Karpas-422 (cell line): ENCODE results near the gene DOK7. TPM values are rescaled to one million over a fixed set of nuclear protein-coding genes. Genes with fewer than 3 reads are reported as not detected.

Experiments used
- DNase-seq: peaks from one replicate; pipeline ENCODE4 v3.0.0-alpha.2; 2015
- H2AFZ ChIP-seq: fragments of 200-600 bp; sonication (generic); 2 replicates; pipeline ENCODE4 v1.6.1; 2014; ENCODE audit warnings: antibody characterized with exemption, low read length, mixed read lengths
- H3K27ac ChIP-seq: fragments of 200-600 bp; sonication (generic); 2 replicates; pipeline ENCODE4 v1.5.1; 2014; ENCODE audit warnings: mild to moderate bottlenecking, low read length, moderate library complexity
- H3K27me3 ChIP-seq: fragments of 200-600 bp; sonication (generic); 2 replicates; pipeline ENCODE4 v1.6.1; 2014; ENCODE audit warnings: low read length, mixed read lengths
- H3K36me3 ChIP-seq: fragments of 200-600 bp; sonication (generic); 2 replicates; pipeline ENCODE4 v1.6.1; 2014; ENCODE audit warnings: low read length, mixed read lengths; ENCODE audit not compliant: insufficient read depth
- H3K4me1 ChIP-seq: fragments of 200-600 bp; sonication (generic); 2 replicates; pipeline ENCODE4 v1.6.1; 2014; ENCODE audit warnings: mild to moderate bottlenecking, low read length, mixed read lengths
- H3K4me2 ChIP-seq: fragments of 200-600 bp; sonication (generic); 2 replicates; pipeline ENCODE4 v1.6.1; 2014; ENCODE audit warnings: low read length, low read depth, mild to moderate bottlenecking; ENCODE audit not compliant: poor library complexity, severe bottlenecking
- H3K4me3 ChIP-seq: fragments of 200-600 bp; sonication (generic); 2 replicates; pipeline ENCODE4 v1.5.1; 2014; ENCODE audit warnings: mild to moderate bottlenecking, antibody characterized with exemption, low read length, mixed read lengths
- H3K79me2 ChIP-seq: fragments of 200-600 bp; sonication (generic); 2 replicates; pipeline ENCODE4 v1.6.1; 2014; ENCODE audit warnings: mild to moderate bottlenecking, low read length, mixed read lengths
- H3K9ac ChIP-seq: fragments of 200-600 bp; sonication (generic); 2 replicates; pipeline ENCODE4 v1.6.0; 2014; ENCODE audit warnings: low read length
- H3K9me2 ChIP-seq: fragments of 200-600 bp; sonication (generic), shearing (Covaris generic); replicated peaks from 2 replicates; pipeline ENCODE4 v1.6.0; 2014; ENCODE audit warnings: mild to moderate bottlenecking, low read length, moderate library complexity; ENCODE audit not compliant: insufficient read depth
- H3K9me3 ChIP-seq: fragments of 300-700, 200-600 bp; sonication (generic); 2 replicates; pipeline ENCODE4 v1.6.1; 2014; ENCODE audit warnings: low read length, mixed read lengths
- H4K20me1 ChIP-seq: fragments of 200-600 bp; sonication (generic); 2 replicates; pipeline ENCODE4 v1.6.1; 2014; ENCODE audit warnings: mild to moderate bottlenecking, antibody characterized with exemption, low read length, low read depth; ENCODE audit not compliant: insufficient read depth
- total RNA-seq: library from RNA; depleted of rRNA; stranded (reverse); fragments of >200 nt; shearing (Covaris generic); gene quantifications from 2 replicates; pipeline ENCODE4 v1.2.3, GENCODE V29; 2014; ENCODE audit warnings: low replicate concordance

Gene DOK7
- total RNA-seq, 1 experiment from 2014 or later: 1.6 TPM

DNA sequence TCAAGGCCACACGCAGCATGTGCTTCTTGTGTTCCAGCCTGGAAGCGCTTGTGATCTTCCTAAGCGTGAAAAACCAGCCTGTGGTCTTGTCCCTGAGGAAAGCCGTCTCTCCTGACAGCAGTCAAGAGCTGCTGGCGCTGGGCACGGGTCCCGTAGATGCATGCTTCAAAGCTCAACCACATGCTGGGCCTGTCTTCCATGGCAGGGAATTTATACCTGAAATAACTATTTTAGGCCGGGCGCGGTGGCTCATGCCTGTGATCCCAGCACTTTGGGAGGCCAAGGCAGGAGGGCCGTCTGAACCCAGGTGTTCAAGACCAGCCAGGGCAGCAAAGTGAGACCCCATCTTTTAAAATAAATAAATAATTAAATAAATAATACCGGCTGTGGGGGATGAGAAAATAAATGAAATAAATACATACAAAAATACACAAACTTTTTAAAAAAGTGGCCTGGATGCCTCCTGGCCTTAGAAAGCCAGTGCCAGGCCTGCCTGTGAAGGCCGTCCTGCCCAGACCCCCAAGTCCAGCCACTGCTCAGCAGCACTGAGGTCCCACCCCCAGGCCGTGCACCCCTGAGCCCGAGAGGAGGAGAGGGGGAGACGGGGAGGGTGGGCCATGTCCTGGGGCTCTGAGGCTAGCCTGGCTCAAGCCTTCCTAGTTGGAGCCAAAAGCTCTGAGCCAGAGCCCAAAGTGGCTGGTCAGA, 58.7 kb downstream of the DOK7 start:
- Histone ChIP-seq H3K9ac (no peak overlapping the region), H2AFZ (no peak overlapping the region), H3K4me3 (no peak overlapping the region), H3K27ac (no peak overlapping the region), H3K9me2 (no peaks in the 10 kb centered on the region), H3K4me2 (no peak overlapping the region), H4K20me1 (0 out of 2 replicates have a peak, but pooled peaks cover 3% of the 10 kb centered on the region), H3K79me2 (peaks cover 3% of the 10 kb centered on the region; the same call in 1 of the 2 replicates), H3K9me3 (no peaks in the 10 kb centered on the region), H3K27me3 (no peaks in the 10 kb centered on the region), H3K36me3 (no peaks in the 10 kb centered on the region), H3K4me1 (no peaks in the 10 kb centered on the region)
- DNase-seq: no peak

DNA sequence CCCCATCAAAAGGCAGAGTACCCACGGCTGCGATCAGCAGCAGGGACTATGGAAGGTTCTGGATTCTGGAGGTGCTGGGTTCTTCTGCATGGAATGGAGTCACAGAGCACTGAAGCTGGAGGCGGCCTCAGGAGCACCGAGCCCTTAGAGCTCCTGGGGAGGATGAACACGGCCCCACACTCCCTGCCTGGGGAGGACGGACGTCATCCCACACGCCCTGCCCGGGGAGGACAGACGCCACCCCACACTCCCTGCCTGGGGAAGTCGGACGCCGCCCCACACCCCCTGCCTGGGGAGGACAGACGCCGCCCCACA, 59.2 kb downstream of the DOK7 start:
- Histone ChIP-seq H3K4me3 (no peak overlapping the region), H3K9ac (no peak overlapping the region), H3K36me3 (no peaks in the 10 kb centered on the region), H3K79me2 (peaks cover 6% of the 10 kb centered on the region), H3K27ac (no peak overlapping the region), H3K4me2 (no peak overlapping the region), H3K4me1 (no peaks in the 10 kb centered on the region; the same call in 1 of the 2 replicates), H3K27me3 (no peaks in the 10 kb centered on the region), H3K9me2 (no peaks in the 10 kb centered on the region), H3K9me3 (no peaks in the 10 kb centered on the region), H2AFZ (no peak overlapping the region), H4K20me1 (0 out of 2 replicates have a peak, but pooled peaks cover 8% of the 10 kb centered on the region)
- DNase-seq: no peak

DNA sequence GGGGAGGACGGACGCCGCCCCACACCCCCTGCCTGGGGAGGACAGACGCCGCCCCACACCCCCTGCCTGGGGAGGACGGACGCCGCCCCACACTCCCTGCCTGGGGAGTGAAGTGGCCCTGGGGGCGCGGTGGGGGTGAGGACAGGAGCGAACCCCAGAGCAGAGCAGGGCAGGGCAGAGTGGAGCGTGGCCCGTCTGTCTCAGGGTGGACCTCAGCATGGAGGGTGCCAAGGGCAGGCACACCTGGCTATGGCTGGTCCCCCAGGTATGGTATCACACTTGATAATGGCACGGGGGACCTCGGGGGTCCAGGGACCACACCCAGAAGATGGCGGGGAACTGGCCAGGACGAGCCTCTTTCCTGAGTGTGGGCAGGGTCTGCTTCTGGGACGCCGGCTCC, 59.5 kb downstream of the DOK7 start:
- Histone ChIP-seq H4K20me1 (0 out of 2 replicates have a peak, but pooled peaks cover 10% of the 10 kb centered on the region), H3K9me2 (no peaks in the 10 kb centered on the region), H3K79me2 (peaks cover 10% of the 10 kb centered on the region), H3K27me3 (no peaks in the 10 kb centered on the region), H3K27ac (no peak overlapping the region), H3K4me2 (no peak overlapping the region), H3K4me1 (peaks cover 3% of the 10 kb centered on the region), H3K9me3 (no peaks in the 10 kb centered on the region), H3K9ac (no peak overlapping the region), H3K4me3 (no peak overlapping the region), H3K36me3 (no peaks in the 10 kb centered on the region), H2AFZ (no peak overlapping the region)
- no peak for DNase-seq

DNA sequence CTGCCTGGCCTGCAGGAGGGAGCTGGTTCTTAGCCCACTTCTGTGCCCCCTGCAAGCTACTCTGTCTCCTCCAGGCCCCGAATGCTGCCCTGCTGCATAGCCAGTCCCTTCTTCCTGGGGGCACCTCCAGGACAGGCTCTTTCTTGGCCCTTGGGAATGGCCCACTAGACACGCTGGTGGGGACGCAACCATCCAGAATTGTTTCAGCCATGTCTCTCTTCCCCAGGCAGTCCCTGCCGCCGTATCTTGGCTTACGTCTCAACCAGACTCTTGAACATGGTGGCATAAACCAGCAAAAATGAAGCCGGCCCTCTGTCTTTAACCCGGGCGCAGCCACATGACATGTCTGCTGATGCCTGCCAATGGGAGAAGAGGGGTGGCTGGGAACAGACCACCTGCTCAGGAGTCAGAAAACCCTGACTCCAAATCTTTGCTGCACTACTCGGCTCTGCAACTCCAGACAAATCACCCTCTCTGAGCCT, 60.1 kb downstream of the DOK7 start:
- Histone ChIP-seq H3K36me3 (no peaks in the 10 kb centered on the region), H3K4me1 (peaks cover 9% of the 10 kb centered on the region), H3K27ac (no peak overlapping the region), H3K79me2 (peaks cover 15% of the 10 kb centered on the region), H3K9ac (no peak overlapping the region), H4K20me1 (0 out of 2 replicates have a peak, but pooled peaks cover 10% of the 10 kb centered on the region), H3K9me3 (no peaks in the 10 kb centered on the region), H2AFZ (no peak overlapping the region), H3K9me2 (no peaks in the 10 kb centered on the region), H3K4me3 (no peak overlapping the region), H3K4me2 (no peak overlapping the region), H3K27me3 (no peaks in the 10 kb centered on the region)
- no peak for DNase-seq

DNA sequence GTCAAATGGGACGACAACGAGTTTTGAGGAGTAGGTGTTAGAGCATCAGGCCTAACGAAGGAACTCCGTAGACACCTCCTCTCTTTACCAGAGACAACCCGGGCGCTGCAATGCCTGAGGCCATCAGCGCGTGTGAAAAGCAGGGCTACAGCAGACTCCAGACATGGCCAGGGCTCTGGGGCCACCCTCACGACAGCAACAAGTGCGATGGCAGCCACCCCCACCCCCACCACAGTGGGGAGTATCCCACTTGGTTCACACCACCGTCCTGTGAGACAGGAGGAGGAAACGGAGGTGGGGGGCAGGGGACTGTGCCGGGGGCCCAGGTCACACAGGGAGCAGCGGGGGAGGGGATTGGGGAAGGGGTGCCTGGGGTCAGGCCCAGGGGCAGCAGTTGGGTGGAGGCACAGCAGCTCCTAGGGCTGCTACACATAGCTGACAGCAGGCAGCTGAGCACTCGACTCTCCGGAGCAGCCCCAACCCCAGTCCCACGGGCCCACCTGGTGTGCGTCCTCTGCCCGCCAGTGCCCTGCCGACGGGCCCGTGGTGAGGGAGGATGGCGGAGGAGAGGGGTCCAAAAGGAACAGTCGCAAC, 60.6 kb downstream of the DOK7 start:
- Histone ChIP-seq H3K4me3 (no peak overlapping the region), H3K36me3 (no peaks in the 10 kb centered on the region), H3K9me2 (no peaks in the 10 kb centered on the region), H3K9ac (no peak overlapping the region), H3K27ac (no peak overlapping the region), H2AFZ (no peak overlapping the region), H4K20me1 (0 out of 2 replicates have a peak, but pooled peaks cover 10% of the 10 kb centered on the region), H3K4me2 (no peak overlapping the region), H3K9me3 (no peaks in the 10 kb centered on the region), H3K79me2 (peaks cover 21% of the 10 kb centered on the region), H3K27me3 (no peaks in the 10 kb centered on the region), H3K4me1 (peaks cover 14% of the 10 kb centered on the region)
- DNase-seq: no peak

DNA sequence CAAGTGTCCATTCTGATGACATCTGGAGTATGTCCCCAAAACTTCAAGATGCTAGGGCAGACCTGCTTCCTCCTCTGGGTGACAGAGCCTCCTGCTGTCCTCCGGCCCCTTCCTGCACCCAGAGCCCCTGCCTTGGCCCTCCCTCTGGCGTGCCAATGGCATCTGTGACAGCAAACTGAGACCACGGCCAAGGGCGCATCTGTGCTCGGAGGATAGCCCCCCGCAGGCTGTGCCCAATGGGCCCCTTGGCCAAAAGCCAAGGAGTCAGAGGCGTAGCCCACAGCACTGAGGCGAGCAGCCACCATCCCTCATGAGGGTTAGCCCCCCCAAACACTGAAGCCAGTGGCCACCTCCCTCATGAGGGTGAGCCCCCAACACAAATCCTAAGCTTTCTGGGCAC, 61.2 kb downstream of the DOK7 start:
- H3K4me2 ChIP-seq: no peak overlapping the region
- H4K20me1 ChIP-seq: peaks cover 11% of the 10 kb centered on the region; the same call in 1 of the 2 replicates
- H3K9me2 ChIP-seq: no peaks in the 10 kb centered on the region
- H3K27me3 ChIP-seq: no peaks in the 10 kb centered on the region
- no peak overlapping the region for H3K27ac ChIP-seq
- H3K36me3 ChIP-seq: no peaks in the 10 kb centered on the region
- no peak overlapping the region for H3K4me3 ChIP-seq
- H3K9ac ChIP-seq: no peak overlapping the region
- H3K4me1 ChIP-seq: peaks cover 15% of the 10 kb centered on the region
- H2AFZ ChIP-seq: no peak overlapping the region
- H3K79me2 ChIP-seq: peaks cover 23% of the 10 kb centered on the region
- DNase-seq: no peak
- no peaks in the 10 kb centered on the region for H3K9me3 ChIP-seq

DNA sequence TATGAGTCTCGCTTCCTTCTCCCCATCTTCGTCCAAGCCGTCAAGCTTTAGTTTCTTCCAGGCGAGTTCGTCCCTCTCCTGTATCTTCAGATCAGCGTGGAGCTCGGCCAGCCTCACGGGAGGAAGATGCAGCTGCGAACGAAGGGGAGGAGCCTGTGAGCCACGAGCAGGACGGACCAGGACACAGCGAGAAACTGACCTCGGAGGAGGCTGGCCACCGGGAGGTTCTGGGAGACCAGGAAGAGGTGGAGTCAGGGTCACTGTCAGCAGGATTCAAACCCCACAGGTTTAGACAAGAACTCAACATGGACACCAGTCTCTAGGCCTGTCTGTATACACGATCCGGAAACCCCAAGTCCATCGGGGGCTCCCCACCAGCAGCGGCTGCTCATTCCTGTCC, 61.8 kb downstream of the DOK7 start:
- H3K27me3 ChIP-seq: no peaks in the 10 kb centered on the region
- no peak overlapping the region for H3K4me2 ChIP-seq
- H4K20me1 ChIP-seq: peaks cover 14% of the 10 kb centered on the region; the same call in 1 of the 2 replicates
- H3K4me1 ChIP-seq: peaks cover 20% of the 10 kb centered on the region
- H3K36me3 ChIP-seq: no peaks in the 10 kb centered on the region
- peaks cover 28% of the 10 kb centered on the region for H3K79me2 ChIP-seq
- no peaks in the 10 kb centered on the region for H3K9me2 ChIP-seq
- H3K4me3 ChIP-seq: no peak overlapping the region
- no peaks in the 10 kb centered on the region for H3K9me3 ChIP-seq
- no peak overlapping the region for H3K9ac ChIP-seq
- no peak overlapping the region for H3K27ac ChIP-seq
- no peak overlapping the region for H2AFZ ChIP-seq
- DNase-seq: no peak

DNA sequence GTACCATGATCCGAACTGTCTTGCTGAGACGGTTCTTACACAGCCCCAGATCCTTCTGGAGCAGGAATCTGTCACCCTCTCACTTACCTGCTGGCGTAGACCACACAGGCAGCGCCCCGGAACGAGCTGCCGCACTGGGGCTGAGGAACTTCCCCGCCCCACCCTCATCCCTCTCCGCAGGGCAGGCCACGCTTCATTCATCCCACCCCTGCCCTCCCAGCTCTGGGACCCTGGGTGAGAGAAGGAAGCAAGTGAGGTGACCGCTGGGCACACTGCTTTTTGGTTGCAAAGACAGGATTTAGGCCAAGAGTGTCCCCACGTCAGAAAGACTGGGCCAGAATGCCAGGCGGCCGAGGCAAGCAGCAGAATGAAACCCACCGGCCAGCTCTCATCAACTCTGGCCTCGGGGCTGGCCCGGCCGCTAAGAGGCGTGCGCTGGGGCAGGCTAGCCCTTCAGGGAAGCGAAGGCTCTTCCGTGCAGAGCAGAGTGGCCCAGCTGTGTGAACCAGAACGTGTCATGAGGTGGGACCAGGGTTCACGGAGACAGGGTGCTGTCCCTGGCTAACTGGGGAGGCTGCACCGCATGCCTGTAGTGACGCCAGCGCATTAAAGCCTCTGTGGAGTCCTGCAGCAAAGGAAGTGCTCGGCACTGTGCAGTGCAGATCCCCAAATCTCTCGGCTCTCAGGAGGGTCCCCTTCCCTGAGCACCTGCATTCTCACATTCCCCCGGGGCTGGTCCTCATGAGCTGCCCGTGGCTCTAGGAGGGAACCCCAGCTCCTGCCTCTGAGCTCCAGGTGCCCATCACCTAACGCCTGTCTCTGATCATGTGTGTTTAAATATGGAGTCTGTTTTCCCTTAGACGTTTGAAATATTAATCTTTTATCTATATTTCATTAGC, 62.7 kb downstream of the DOK7 start:
- H3K9ac ChIP-seq: no peak overlapping the region
- no peaks in the 10 kb centered on the region for H3K9me3 ChIP-seq
- peaks cover 22% of the 10 kb centered on the region; the same call in 1 of the 2 replicates for H4K20me1 ChIP-seq
- no peak overlapping the region for H2AFZ ChIP-seq
- peaks cover 28% of the 10 kb centered on the region for H3K4me1 ChIP-seq
- H3K9me2 ChIP-seq: no peaks in the 10 kb centered on the region
- peak; percentile 30 for DNase-seq
- no peaks in the 10 kb centered on the region for H3K27me3 ChIP-seq
- H3K4me3 ChIP-seq: no peak overlapping the region
- peaks cover 37% of the 10 kb centered on the region for H3K79me2 ChIP-seq
- no peaks in the 10 kb centered on the region for H3K36me3 ChIP-seq
- no peak overlapping the region for H3K27ac ChIP-seq
- no peak overlapping the region for H3K4me2 ChIP-seq
